NCI-H748 (cell line): Measurements from ENCODE around the gene GALR3.
"Not testable (repeated sequence)": the region's sequence is repeated elsewhere in the genome, so short reads cannot be mapped to it uniquely, and the experiment has no call there.

Experiments used
- DNase-seq: peaks from one replicate; lab custom pipeline; 2025; ENCODE audit not compliant: unreplicated experiment; lab: John Stamatoyannopoulos, UW

The GALR3 gene

GRCh38 chr22:37823134-37823985 lies at the start of gene GALR3:
GALR3 (plus strand) TSS chr22:37823382; CDS start chr22:37823407, 25 bp downstream.
- peak; percentile 5 for DNase-seq

GRCh38 chr22:37774728-37775127 lies 48.5 kb upstream of the GALR3 start:
- no peak for DNase-seq

GRCh38 chr22:37775785-37776638 lies 47.2 kb upstream of the GALR3 start:
- DNase-seq, result no peak

DNA sequence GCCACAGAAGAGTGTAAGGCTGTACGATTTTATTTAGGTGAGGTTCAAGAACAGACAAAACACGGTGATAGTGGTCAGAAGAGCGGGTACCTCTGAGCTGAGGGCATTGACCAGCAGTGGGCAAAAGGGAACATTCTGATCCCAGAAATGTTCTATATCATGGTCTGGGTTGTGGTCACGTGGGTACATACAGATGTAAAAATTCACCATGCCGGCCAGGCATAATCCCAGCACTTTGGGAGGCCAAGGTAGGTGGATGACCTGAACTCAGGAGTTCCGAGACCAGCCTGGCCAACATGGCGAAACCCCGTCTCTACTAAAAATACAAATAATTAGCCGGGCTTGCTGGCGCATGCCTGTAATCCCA lies 46.6 kb upstream of the GALR3 start:
- no peak for DNase-seq

- peak; percentile 9 for DNase-seq
Measured at GRCh38 chr22:37777122-37777687, 46.0 kb upstream of the GALR3 start.

DNA sequence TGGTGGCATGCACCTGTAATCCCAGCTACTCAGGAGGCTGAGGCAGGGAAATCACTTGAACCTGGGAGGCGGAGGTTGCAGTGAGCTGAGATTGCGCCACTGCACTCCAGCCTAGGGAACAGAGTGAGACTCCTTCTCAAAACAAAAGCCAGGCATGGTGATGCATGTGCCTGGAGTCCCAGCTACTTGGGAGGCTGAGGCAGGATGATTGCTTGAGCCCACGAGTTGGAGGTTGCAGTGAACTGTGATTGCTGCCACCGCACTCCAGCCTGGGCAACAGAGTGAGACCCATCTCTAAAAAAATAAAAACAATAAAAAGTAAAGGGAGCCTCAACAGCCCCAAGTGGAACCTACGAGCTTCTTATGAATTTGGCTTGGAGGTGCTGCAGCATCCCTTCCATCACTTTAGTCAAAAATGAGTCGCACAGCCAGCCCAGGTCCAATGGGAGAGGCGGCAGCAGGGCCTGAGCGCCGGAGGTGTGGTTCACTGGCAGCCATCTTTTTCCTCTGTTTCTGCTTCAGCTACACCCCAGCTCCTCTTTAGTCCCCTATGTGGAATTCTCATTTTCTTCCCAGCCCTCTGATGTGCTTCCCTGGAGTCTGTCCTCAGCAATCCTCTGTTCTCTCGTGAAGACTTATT lies 44.7 kb upstream of the GALR3 start:
- DNase-seq, result no peak

DNA sequence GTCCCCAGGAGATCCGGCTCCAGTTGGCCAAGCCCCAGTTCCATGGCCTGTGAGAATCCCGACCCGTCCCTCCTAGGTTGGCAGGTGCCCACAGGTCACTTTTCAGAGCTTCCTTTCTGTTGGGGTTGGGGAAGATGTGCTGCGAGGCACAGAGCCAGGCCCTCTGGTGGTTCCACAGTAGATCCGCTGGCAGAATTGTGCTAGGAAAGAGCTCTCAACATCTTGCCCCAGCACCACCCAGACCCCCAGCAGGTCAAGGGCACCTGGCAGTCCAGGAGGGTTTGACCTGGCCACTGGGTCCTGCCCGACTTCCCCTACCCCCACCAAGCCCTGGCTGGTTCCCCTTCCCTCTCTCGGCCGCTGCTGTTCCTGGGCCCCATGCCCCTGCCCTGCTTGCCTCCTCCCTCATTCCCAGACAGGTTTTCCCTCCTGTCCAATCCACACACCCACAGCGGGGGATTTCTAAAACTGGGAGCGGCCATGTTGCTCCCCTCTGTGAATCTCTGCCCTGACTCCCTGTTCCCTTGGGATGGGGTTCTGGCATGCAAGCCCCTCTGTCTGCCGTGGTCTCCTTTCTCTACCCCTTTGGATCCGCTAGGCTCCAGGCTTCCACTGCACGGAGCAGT lies 41.6 kb upstream of the GALR3 start:
- no peak for DNase-seq

DNA sequence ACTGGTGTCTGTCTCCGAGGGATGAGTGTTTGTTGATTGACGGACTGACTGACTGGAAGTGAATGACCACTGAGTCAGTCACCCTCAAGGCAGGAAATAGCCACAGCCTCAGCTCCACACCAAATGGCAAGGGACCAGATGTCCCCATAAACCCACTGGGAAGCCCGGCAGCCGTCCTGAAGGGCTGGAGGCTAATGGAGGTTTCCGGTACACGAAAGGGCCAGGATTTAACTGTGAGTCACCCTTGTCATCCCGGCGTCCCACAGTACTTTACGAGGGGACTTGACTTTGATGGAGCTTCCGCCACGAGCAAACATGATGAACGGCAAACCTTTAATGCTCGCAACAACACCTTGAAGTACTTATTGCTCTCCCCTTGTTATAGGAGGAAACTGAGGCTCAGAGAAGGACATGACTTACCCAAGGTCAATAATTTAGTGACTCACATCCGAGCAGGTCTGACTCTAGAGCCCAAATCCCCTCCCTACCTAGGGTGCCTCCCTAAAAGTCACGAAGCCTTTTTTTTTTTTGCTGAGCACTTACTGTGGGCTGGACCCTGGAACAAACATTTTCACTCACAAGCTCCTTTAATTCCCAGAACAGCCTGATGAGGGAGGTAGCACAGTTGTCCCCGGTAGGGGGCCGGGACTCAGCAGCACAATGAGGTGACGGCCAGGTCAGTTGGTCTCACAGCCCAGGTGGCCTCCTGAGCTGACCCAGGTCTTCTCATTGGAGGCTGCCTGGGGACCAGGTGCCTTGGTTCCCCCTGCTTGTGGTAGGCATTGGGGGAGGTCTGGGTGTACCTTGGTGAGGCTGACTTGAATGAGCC lies 40.6 kb upstream of the GALR3 start:
- DNase-seq, result no peak

DNA sequence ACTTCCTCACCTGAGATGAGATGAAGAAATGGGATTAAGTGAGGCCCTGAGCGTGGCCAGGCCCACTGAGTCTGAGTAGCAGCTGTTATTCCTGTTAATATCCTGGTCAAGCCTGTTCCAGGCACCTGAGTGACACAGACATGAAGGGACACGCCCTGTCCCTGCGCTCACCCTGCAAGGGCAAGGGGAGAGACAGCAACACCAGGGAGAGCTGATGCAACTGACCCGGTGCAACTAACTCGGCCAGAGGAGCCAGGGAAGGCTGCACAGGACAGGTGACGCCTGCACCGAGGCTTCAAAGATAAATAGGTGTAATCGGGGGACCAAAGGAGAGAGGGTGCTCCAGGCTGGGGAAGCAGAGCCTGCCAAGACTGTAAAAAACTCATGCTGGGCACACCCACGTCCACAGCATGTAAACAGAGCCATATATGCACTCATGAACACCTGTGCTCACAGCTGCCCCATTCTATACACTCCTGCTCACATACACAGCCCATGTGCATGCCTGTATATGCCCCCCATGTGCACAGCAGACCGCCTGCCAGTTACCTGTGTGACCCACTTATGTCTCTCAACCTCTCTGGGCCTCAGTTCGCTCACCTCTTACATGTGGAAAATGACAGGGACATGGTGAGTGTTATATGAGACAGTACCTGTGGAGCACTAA lies 38.2 kb upstream of the GALR3 start:
- peak; percentile 73 for DNase-seq

DNA sequence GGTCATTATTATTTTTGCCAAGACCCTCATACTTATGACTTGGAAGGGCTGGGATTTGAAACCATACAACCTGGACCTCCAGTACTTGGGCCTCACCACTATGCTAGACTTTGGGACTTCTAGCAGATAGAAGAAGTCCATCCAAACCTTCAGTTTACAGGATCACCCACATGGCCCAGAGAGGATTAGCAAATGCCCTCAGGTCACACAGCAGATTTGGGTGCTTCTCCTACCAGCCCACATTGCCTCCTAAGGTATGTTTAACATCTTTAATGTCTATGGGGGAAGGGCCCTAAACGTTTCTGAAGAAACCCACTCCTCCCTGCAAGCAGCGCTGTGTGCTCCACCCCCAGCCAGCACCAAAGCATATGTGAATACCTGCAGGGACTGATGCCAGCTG lies 32.9 kb upstream of the GALR3 start:
- no peak for DNase-seq

DNA sequence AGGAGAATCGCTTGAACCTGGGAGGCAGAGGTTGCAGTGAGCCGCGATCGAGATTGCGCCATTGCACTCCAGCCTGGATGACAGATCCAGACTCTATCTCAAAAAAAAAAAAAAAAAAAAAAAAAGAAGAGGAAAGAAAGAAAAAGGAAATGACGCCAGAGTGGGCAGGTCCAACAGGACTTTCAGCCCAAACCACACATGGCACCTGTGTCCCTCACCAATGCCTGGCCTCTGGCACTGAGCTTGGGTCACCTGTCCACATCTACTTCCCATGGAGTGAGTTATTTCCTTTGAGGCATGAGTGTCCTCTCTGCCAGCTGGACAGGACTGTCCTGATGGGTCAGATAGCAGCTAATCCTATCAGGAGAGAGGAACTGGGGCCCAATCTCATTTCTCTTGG lies 30.7 kb upstream of the GALR3 start:
- no peak for DNase-seq

GRCh38 chr22:37794376-37794775 lies 28.8 kb upstream of the GALR3 start:
- no peak for DNase-seq

DNA sequence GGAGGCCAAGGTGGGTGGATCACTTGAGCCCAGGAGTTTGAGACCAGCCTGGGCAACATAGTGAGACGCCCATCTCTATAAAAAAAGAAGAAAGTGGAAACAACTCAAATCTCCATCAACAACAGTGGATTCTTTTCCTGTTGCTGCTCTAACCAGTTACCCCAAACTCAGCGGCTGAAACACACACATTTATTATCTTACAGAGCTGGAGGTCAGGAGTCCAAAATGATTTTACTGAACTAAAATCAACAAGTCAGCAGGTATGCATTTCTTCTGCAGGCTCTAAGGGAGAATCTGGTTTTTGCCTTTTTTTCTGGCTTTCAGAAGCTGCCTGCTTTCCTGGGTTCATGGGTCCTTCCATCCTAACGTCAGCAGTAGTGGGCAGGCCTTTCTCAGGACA lies 27.1 kb upstream of the GALR3 start:
- no peak for DNase-seq

- DNase-seq, result not testable (repeated sequence)
Measured at GRCh38 chr22:37797259-37797658, 25.9 kb upstream of the GALR3 start.

DNA sequence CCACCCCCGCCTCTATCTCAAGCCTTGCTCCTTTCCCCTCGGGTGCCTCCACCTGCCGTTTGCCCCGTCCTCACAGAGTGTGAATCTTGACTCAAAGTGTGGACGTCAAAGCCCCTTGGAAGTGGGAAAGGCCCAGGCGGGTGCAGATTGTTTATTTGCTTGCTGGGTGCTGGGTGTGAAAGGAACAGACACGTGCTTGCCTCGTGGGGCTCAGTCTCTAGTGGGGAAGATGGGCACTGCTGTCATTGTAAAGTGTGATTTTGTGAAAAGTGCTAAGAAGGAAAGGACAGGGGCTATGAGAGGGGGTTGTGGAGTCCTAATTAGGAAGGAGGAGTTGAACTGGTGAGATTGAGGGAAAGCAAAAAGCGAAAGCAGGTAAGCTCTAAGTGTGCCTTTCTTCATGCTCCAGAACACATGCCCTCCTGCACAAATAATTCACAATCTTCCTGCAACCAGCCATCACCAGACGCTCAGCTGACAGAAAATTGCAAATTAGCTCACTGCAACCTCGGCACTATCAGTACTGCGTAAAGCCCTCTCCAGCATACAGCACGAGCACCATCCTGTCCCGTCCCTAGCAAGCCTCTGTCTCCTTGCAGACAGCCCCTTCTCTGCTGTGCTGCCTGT lies 25.2 kb upstream of the GALR3 start:
- no peak for DNase-seq

- not testable (repeated sequence) for DNase-seq
Measured at GRCh38 chr22:37799979-37800378, 23.2 kb upstream of the GALR3 start.

- peak; percentile 52 for DNase-seq
Measured at GRCh38 chr22:37801946-37802309, 21.3 kb upstream of the GALR3 start.

DNA sequence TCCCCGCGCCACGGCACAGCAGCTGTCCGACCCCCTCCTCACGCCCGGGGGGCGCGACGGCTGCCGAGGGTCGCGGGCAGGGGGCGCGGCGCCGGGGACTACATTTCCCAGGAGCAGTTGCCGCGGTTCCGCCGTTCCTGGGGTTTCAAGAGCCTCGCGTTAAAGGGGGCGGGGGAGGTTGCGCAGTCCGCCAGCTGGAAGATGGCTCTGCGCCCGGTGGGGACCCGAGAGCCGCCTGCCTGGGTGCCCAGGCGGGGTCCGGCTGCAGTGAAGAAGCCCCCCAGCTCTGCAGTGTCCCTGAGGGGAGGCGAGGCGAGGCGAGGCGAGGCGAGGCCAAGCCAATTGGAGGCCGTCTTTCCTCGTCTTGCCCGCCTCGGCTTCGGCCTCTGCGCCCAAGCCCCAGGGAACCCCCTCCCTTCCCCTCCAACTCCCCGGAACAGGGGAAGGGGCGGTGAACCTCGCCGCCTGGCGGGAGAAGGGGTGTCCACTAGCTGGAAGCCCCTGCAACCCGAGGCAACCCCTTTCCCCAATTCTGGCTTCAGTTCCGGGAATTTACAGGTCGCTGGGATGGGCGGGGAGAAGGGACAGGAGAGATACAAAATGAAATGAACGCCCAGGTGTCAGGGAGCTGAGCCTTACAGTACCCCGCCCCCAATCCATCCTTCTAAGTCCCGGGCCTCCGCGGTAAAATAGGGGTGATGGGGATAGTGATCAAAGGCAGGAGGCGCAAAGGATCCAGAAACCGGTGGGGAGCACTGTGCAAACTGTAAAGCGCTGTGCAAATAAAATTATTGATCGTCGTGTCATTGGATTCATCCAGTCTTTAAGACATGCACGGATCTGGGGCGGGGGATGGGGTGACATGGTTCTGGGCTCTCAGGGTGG lies 20.6 kb upstream of the GALR3 start:
- peak; percentile 61 for DNase-seq
